GM19099 (cell line): ENCODE results near the gene SIX2.

Experiments
- POLR2A ChIP-seq: IDR thresholded peaks from 3 replicates; pipeline ENCODE4 v1.6.1; 2011; ENCODE audit warnings: low read depth; ENCODE audit not compliant: insufficient read length; ENCODE audit errors: extremely low read depth

SIX2 gene

GRCh38 chr2:45007961-45008295 lies 1.3 kb downstream of the SIX2 start:
- no peak for TF ChIP-seq POLR2A

- no peak for TF ChIP-seq POLR2A
These were observed 2.3 kb downstream of the SIX2 start for GRCh38 chr2:45006942-45007287.

- TF ChIP-seq POLR2A, result no peak
These were observed 3.0 kb downstream of the SIX2 start for GRCh38 chr2:45006041-45006941.

- no peak for TF ChIP-seq POLR2A
These were observed 3.8 kb downstream of the SIX2 start for GRCh38 chr2:45005261-45006002.

- TF ChIP-seq POLR2A, result no peak
These were observed 4.6 kb downstream of the SIX2 start for GRCh38 chr2:45004562-45005191.

- TF ChIP-seq POLR2A, result no peak
These were observed 5.4 kb downstream of the SIX2 start for GRCh38 chr2:45003579-45004551.

- TF ChIP-seq POLR2A, result no peak
These were observed 6.6 kb downstream of the SIX2 start for GRCh38 chr2:45002686-45003085.

- no peak for TF ChIP-seq POLR2A
These were observed 7.3 kb downstream of the SIX2 start for GRCh38 chr2:45001869-45002385.

GRCh38 chr2:45000921-45001868 lies 8.1 kb downstream of the SIX2 start:
- no peak for TF ChIP-seq POLR2A

- no peak for TF ChIP-seq POLR2A
These were observed 8.8 kb downstream of the SIX2 start for GRCh38 chr2:45000341-45000901.

GRCh38 chr2:44999540-44999939 lies 9.7 kb downstream of the SIX2 start:
- TF ChIP-seq POLR2A, result no peak

- TF ChIP-seq POLR2A, result no peak
These were observed 11.3 kb downstream of the SIX2 start for GRCh38 chr2:44997963-44998362.

GRCh38 chr2:44996356-44996755 lies 12.9 kb downstream of the SIX2 start:
- no peak for TF ChIP-seq POLR2A

- TF ChIP-seq POLR2A, result no peak
These were observed 14.9 kb downstream of the SIX2 start for GRCh38 chr2:44994377-44994776.

- TF ChIP-seq POLR2A, result no peak
These were observed 20.1 kb downstream of the SIX2 start for GRCh38 chr2:44989176-44989575.
